LNCAP (cell line): ENCODE results near the gene CPSF4L.

Experiments used
- TF ChIP-seq, protein P1 (sequence below): fragments of 450-650 bp; IDR thresholded peaks from 2 replicates; pipeline ENCODE4 v1.5.1; 2017; ENCODE audit warnings: mild to moderate bottlenecking

Gene CPSF4L

DNA sequence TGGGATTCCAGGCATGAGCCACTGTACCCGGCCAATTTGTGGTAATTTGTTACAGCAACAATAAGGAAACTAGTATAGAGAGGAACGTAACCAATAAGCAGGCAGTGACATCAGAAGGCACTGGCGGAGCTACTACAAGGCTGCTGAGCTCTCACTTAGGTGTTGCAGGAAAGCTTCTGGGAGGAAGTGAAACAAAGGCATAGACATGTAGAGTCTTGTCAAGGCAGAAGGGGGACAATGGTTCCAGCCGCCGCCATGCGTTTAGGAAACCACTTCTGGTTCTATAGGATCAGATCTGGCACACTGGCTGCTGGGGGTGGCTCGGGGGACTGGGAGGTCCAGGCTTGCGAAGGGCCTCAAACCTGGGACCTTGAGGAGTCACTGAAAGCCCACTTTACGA is 9.4 kb upstream of the CPSF4L start:
- TF ChIP-seq, protein P1, sequence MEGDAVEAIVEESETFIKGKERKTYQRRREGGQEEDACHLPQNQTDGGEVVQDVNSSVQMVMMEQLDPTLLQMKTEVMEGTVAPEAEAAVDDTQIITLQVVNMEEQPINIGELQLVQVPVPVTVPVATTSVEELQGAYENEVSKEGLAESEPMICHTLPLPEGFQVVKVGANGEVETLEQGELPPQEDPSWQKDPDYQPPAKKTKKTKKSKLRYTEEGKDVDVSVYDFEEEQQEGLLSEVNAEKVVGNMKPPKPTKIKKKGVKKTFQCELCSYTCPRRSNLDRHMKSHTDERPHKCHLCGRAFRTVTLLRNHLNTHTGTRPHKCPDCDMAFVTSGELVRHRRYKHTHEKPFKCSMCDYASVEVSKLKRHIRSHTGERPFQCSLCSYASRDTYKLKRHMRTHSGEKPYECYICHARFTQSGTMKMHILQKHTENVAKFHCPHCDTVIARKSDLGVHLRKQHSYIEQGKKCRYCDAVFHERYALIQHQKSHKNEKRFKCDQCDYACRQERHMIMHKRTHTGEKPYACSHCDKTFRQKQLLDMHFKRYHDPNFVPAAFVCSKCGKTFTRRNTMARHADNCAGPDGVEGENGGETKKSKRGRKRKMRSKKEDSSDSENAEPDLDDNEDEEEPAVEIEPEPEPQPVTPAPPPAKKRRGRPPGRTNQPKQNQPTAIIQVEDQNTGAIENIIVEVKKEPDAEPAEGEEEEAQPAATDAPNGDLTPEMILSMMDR, result no peak

DNA sequence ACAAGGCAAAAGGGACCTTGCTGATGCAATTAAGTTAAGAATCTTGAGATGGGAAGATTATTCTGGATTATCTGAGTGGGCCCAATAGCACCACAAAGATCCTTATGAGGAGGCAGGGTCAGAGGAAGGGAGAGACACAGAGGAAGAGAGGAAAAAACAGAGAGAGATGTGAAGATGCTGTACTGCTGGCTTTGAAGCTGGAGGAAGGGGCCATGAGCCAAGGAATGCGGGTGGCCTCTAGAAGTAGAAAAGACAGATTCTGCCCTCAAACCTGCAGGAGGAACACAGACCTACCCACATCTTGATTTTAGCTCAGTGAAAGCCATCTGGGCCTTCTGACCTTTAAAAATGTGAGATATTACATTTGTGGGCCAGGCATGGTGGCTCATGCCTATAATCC is 8.1 kb upstream of the CPSF4L start:
- TF ChIP-seq, protein P1, result no peak

DNA sequence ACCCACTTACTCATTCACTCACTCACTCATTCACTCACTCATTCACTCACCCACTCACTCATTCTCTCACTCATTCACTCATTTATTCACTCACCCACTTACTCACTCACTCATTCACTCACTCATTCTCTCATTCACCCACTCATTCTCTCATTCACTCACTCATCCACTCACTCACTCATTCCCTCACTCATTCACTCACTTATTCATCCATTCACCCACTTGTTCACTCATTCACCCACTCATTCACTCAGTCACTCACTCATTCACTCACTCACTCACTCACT is 7.6 kb upstream of the CPSF4L start:
- TF ChIP-seq, protein P1, result no peak

DNA sequence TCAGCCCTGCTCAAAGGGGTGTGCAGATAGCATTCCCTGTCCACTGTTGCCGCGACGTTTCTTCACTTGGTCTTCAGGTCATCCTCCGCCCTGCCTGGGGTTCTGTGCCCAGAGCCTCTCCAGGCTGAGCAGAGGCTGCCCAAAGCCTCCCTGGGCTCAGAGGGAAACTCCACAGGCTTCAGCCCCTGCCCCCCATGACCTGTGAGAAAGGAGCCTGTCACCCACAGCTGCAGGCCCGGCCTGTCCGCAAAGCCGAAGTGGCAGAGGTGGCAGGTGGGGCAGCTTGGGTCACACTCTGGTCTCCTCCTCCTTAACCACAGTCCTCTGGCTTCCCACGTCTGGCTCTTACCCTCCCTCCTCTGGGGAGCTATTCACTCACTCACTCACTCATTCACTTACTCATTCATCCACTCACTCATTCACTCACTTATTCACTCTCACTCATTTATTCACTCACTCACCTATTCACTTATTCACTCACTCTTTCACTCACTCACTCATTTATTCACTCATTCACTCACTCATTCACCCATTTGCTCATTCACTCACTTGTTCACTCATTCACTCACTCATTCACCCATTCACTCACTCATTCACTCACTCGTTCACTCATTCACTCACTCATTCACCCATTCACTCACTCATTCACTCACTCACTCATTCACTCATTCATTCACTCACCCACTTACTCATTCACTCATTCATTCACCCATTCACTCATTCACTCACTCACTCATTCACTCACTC is 7.1 kb upstream of the CPSF4L start:
- TF ChIP-seq, protein P1, result no peak

DNA sequence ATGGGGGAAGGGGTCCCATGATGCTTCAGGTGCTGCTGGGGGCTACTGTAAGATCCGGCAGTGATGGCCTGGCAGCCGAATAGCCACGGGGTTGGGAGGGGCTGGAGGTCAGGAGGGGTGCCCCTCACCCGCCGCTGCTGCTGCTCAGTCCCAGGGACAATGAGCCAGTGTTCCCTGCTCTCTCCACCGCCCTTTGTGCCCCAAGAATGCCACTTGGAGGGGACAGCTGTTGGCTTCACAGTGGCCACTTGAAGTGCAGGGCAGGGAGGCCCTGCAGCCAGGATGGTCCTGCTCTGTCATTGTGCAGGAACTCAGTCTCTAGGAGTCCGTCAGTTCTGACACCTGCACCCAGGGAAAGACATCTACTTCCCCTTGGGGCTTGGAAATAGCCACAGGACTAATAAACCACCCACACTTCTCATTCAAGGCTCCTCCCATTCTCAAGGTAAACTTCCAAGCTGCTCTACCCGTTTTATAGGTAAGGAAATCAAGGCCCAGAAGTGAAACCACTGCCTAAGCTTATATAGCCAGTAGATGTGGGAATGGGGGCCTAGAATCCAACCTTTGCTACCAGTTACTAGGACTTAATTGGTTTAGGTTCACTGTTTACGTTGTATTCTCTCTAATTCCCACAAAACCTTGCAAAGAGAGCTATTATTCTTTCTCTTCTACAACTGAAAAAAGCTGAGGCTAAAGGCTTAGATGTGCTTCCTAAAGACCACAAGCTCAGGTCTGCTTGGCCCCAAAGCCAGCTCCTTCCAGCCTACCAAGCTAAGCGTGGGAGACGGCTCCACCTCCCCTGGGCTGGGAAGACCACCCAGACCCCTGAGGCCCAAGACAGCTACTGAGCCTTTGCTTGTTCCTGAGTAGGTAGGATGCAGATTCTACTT is 6.2 kb upstream of the CPSF4L start:
- TF ChIP-seq, protein P1, result no peak

DNA sequence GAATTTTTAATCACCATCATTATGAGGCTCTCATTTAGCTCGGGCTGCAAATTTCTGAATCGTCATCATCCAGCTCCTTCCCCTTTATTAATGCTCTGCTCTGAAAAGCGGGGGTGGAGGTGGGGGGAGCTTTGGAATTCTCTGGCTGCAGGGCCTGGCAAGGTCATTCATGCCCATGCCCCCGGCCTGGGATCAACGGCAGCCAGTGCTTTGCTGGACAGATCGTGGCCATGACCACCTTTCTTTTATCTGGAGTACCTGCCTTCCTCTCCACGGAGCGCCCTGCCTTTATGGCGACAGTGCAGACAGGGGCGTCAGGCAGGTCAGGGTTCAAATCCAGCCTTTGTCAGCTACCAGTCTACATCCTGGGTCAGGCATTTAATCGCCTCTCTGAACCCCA is 5.1 kb upstream of the CPSF4L start:
- TF ChIP-seq, protein P1, result no peak

DNA sequence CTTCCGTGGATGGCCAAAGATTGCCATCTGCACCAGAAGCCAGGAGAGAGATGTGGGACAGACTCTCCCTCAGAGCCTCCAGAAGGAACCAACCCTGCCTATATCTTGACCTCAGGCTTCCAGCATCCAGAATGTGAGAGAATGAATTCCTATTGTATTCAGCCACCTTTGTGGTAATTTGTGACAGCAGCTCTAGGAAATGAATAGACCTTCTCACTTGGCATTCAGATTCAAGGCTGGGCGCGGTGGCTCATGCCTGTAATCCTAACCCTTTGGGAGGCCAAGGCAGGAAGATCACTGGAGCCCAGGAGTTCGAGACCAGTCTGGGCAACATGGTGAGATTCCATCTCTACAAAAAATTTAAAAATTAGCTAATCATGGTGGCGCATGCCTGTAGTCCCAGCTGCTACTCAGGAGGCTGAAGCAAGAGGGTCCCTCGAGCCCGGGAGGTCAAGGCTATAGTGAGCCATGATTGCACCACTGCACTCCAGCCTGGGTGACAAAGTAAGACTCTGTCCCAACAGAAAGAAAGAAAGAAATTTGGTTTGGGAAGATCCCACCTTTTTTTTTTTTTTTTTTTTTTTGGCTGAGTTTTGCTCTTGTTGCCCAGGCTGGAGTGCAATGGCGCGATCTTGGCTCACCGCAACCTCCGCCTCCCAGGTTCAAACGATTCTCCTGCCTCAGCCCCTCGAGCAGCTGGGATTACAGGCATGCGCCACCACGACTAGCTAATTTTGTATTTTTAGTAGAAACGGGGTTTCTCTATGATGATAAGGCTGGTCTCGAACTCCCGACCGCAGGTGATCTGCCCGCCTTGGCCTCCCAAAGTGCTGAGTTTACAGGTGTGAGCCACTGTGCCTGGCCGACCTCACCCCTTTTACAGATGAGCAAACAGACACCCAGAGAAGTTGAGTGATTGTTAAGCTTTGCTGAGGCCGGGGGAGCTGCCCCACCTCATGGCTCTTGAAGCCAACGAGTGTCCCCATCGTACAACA is 4.3 kb upstream of the CPSF4L start:
- TF ChIP-seq, protein P1, result no peak
